HG03045 (cell line): Measurements from ENCODE around the gene SLC22A31.

ENCODE experiments used
- ATAC-seq: cut with Tn5 transposase; IDR thresholded peaks from one replicate; pipeline ENCODE4 v1.9.1; 2021; ENCODE audit warnings: mild to moderate bottlenecking, moderate library complexity; ENCODE audit not compliant: unreplicated experiment

The SLC22A31 gene

DNA sequence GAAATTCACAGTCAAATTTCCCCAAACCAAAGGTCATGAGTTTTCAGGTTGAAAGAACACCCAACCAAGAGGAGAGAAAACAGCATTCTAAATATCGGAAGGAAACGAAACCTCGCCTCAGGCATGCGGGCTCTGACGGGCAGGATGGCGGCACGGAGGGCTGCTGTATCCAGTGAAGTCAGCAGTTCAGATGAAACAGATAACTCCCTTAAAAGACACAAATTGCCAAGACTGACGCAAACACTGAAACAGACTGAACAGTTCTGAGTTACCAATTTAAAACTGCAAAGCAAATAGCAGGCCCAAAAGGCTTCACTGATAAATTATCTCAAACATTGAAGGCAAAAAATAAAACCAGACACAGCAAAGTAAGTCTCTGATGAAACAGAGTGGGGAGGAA, 49.4 kb downstream of the SLC22A31 start:
- no peak for ATAC-seq

DNA sequence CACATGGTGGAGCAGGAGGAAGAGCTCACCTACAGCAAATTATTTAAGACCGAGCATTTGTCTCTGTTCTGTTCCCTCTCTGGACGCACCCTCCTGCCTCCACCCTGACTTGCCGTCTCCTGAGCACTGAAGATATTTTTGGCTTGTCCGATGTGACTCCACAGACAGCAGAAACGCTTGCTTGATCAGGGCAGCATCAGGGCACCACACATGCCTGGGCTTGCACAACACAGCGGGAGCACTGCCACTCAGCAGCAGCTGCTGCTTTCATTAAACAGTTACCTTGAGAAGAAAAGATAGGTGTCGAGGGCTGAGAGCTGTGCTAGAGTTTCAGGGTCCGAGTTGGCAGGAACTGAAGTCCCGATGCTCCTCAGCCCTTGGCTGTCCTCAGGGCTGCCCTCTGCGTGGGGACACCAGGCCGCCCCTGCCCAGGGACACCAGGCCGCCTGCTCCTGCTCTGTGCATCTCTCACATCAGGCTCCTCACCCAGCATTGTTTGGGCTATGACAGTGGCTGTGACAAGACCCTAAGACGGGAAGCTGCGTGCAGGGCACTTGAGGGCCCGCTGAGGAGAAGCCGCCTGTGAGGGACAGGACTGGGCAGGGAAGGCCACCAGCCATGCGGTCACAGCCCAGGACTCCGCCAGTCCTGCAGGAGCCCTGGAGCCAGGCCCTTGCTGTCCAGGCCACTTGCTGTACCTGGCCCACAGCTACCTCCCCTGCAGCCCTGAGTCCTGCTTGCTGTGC, 50.1 kb downstream of the SLC22A31 start:
- no peak for ATAC-seq

DNA sequence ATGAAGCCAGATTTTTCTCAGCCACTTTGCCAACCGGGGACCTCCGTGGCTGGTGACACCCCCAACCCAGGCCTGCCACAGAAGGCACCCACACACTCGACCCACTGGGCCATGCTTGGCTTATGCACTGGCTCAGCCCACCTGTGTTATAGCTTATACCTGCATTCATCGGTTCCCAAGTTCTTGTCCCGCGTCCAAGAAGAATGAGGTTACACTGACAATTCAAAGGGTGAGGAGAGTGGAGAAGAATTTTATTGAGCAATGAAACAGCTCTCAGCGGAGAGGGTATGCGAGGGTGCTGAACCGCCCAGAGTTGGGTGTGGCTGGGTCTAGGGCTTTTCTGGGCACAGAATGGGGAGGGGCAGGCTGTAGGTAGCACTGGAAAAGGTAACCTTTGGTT, 51.0 kb downstream of the SLC22A31 start:
- no peak for ATAC-seq

GRCh38 chr16:89147085-89147817, 53.1 kb downstream of the SLC22A31 start:
- ATAC-seq: no peak

GRCh38 chr16:89146211-89147005, 53.9 kb downstream of the SLC22A31 start:
- ATAC-seq: no peak
